ENCODE data around the gene CACNB1.

The CACNB1 gene

GRCh38 chr17:39195568-39196160 is 1.8 kb downstream of the CACNB1 start:
- in situ Hi-C loops (cut with HindIII; ENCODE audit: low sequenced_read_pairs) = no loop called here
- TF ChIP-seq CTCF (IDR thresholded peaks at IDR 0.05; ENCODE audit: low read depth, low read length) = no peak
- H3K4me3 ChIP-seq (ENCODE audit: low read depth, low read length) = peak overlapping the region; percentile 77
- DNase-seq (ENCODE audit: low read depth, low spot score) = no peak

GRCh38 chr17:39194985-39195524 is 2.4 kb downstream of the CACNB1 start:
- no peak for DNase-seq (ENCODE audit: low read depth, low spot score)
- in situ Hi-C loops (cut with HindIII; ENCODE audit: low sequenced_read_pairs) = no loop called here
- H3K4me3 ChIP-seq (ENCODE audit: low read depth, low read length) = no peak overlapping the region
- no peak for TF ChIP-seq CTCF (IDR thresholded peaks at IDR 0.05; ENCODE audit: low read depth, low read length)

GRCh38 chr17:39194089-39194984 is 3.1 kb downstream of the CACNB1 start:
- in situ Hi-C loops (cut with HindIII; ENCODE audit: low sequenced_read_pairs) = no loop called here
- DNase-seq (ENCODE audit: low read depth, low spot score) = peak; percentile 58
- TF ChIP-seq CTCF (IDR thresholded peaks at IDR 0.05; ENCODE audit: low read depth, low read length) = peak; percentile 69
- H3K4me3 ChIP-seq (ENCODE audit: low read depth, low read length) = no peak overlapping the region

GRCh38 chr17:39193346-39193745 is 4.1 kb downstream of the CACNB1 start:
- no peak for DNase-seq (ENCODE audit: low read depth, low spot score)
- in situ Hi-C loops (cut with HindIII; ENCODE audit: low sequenced_read_pairs) = no loop called here
- no peak overlapping the region for H3K4me3 ChIP-seq (ENCODE audit: low read depth, low read length)
- no peak for TF ChIP-seq CTCF (IDR thresholded peaks at IDR 0.05; ENCODE audit: low read depth, low read length)

- DNase-seq (ENCODE audit: low read depth, low spot score) = no peak
- H3K4me3 ChIP-seq (ENCODE audit: low read depth, low read length) = no peak overlapping the region
- in situ Hi-C loops (cut with HindIII; ENCODE audit: low sequenced_read_pairs) = no loop called here
- TF ChIP-seq CTCF (IDR thresholded peaks at IDR 0.05; ENCODE audit: low read depth, low read length) = no peak
Measured at GRCh38 chr17:39192901-39193300, 4.6 kb downstream of the CACNB1 start.

- no peak overlapping the region for H3K4me3 ChIP-seq (ENCODE audit: low read depth, low read length)
- no peak for DNase-seq (ENCODE audit: low read depth, low spot score)
- in situ Hi-C loops (cut with HindIII; ENCODE audit: low sequenced_read_pairs) = no loop called here
- TF ChIP-seq CTCF (IDR thresholded peaks at IDR 0.05; ENCODE audit: low read depth, low read length) = no peak
Measured at GRCh38 chr17:39191750-39192510, 5.5 kb downstream of the CACNB1 start.
